GM18870 (cell line): Measurements from ENCODE around the gene PRSS27.

ENCODE experiments used
- ATAC-seq: cut with Tn5 transposase; IDR thresholded peaks from one replicate; pipeline ENCODE4 v1.9.1; 2021; ENCODE audit warnings: moderate library complexity; ENCODE audit not compliant: unreplicated experiment

The PRSS27 gene

GRCh38 chr16:2710711-2711231, 9.3 kb downstream of the PRSS27 start:
- ATAC-seq, result no peak

GRCh38 chr16:2710021-2710710, 9.9 kb downstream of the PRSS27 start:
- no peak for ATAC-seq

GRCh38 chr16:2709588-2709984, 10.4 kb downstream of the PRSS27 start:
- ATAC-seq, result no peak

GRCh38 chr16:2708955-2709587, 11.0 kb downstream of the PRSS27 start:
- no peak for ATAC-seq

GRCh38 chr16:2708290-2708639, 11.8 kb downstream of the PRSS27 start:
- no peak for ATAC-seq

GRCh38 chr16:2707368-2708289, 12.4 kb downstream of the PRSS27 start:
- ATAC-seq, result no peak

- no peak for ATAC-seq
Measured at GRCh38 chr16:2706611-2707311, 13.3 kb downstream of the PRSS27 start.

GRCh38 chr16:2706085-2706484, 13.9 kb downstream of the PRSS27 start:
- ATAC-seq, result no peak

GRCh38 chr16:2705351-2705750, 14.7 kb downstream of the PRSS27 start:
- ATAC-seq, result no peak

- no peak for ATAC-seq
Measured at GRCh38 chr16:2704983-2705275, 15.1 kb downstream of the PRSS27 start.

- ATAC-seq, result no peak
Measured at GRCh38 chr16:2704166-2704982, 15.7 kb downstream of the PRSS27 start.

- no peak for ATAC-seq
Measured at GRCh38 chr16:2702871-2703745, 16.9 kb downstream of the PRSS27 start.

GRCh38 chr16:2702438-2702825, 17.6 kb downstream of the PRSS27 start:
- no peak for ATAC-seq

GRCh38 chr16:2701713-2702437, 18.1 kb downstream of the PRSS27 start:
- ATAC-seq, result no peak

GRCh38 chr16:2701272-2701671, 18.8 kb downstream of the PRSS27 start:
- ATAC-seq, result no peak

- no peak for ATAC-seq
Measured at GRCh38 chr16:2700786-2701185, 19.2 kb downstream of the PRSS27 start.

GRCh38 chr16:2699791-2700600, 20.0 kb downstream of the PRSS27 start:
- no peak for ATAC-seq
